Cortex of kidney (tissue), 1 donor: Measurements from ENCODE around the gene IL1RN.

ENCODE experiments used
- DNase-seq: peaks from one replicate; lab custom pipeline; 2025; lab: John Stamatoyannopoulos, UW

The IL1RN gene

DNA sequence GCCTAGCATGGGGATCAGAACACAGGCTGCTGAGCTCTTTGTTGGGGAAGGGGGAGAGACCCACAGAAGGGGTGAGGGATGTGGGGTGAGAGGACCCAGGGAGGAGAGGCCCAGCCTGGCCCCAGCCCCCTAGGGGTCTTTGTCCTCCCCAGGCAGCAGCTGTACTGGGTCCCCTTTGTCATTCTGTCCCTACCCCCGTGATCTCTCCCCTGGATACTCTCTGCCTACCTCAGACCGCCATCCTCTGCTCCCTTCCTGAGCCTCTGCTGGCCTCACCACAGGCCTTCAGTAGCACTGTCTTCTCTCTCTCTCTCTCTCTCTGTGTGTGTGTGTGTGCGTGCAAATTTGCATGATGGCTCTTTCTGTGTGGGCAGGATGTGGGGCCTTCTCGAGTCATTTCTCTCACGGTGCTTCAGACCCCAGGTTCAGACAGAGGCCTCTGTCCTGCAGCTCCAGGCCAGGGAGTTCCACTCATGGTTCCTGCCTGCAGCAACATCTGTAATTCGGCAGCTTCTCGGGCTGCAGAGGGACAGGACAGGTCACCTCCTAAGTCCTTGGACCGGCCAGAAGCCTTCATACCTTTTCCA, 47.7 kb downstream of the IL1RN start:
- no peak for DNase-seq

DNA sequence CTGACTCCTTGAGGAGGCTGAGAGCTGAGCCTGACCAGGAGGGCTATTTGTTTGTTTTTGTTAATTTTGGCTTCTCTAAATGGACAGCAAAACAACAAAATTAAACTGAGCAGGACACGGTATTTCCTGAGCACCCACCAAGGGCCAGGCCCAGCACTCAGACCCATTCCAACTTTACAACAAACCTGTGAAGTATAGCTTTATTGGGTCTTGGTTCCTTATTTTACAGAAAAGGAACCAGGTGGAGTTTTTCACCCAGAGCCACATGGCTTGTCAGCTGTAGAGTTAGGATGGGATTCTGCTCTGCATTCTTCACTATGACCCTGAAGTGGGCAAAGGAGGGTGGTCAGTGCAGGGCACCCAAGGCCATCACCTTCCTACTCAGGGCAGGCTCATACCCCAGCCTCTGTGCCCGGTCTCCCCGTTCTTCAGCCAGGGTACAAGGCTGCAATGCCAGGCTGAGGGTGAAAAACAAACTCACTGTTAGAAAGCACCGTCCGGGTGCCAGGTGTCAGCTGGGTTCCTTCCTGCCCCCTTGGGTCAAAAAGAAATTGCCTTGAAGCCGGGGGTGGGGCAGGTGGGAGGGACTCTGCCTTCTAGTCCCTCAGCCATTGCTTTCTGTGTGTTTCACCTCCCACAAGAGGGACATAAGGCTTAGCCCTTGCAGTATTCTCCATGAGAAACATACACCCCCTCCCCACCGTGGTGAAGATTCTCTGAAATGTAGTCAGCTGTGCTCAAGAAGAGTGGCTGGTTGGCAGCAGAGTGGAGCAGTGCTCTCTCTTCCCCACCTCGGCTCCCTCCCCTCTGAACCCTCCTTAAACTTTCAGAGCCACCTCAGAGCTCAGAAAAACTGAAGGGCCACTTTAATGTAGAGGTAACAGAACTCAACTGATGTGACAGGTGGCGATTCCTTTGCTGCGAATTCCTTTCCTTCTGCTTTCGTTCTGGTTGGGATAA, 48.6 kb downstream of the IL1RN start:
- no peak for DNase-seq

DNA sequence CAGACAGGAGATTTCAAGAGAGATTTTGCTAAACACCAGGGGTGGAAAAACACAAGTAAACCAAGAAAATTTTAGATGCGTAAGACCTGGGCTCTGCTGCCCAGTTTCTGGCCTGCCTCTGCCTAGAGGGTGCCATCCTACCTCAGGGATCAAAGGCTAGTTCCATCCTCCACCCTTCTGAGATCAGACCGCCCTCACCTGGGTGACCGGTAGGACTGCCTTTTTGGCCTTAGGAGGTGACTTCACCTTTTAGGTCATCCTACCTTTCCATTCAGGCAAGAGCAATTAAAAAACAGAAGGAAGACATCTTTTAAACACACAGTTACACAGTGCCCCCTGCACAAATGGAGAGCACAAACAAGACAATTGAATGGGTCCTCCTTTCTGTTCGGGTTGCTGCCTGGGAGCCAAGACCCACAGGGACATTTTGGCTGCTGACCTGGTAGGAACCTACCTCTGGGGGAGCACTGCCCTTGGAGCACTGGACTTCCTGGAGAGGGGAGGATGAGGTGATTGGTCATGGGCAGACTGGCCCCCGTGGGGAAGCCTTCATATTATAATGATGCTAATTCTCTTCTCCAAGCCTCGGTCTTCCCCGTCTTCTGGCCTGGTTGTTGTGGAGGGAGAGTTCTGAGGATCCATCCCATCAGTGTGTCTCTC, 49.4 kb downstream of the IL1RN start:
- DNase-seq, result no peak

DNA sequence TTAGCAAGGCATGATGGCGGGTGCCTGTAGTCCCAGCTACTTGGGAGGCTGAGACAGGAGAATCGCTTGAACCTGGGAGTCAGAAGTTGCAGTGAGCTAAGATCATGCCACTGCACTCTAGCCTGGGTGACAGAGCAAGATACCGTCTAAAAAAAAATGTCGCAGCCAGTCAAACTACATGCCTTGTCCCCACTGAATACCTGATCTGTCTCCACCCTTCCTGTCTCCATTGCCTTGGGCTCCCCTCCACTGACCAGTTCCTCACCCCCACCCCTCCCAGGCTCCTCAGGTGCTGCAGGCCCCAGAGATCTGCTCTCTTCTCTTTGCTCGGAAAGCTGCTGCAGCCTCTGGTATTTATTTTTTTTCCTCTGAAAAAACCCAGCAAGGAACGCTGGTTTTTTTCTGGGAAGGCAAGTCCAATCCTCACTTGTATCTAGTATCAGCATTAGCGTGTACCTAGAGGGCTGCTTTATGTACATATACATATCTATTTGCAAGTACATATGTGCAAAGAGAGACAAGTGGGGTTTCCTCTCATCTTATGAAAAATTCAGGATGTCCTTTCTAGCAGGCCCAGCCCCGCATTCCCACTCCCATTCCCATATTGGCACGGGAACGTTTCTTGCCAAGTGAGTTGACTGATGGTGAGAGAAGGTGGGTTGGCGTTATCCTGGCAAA, 50.8 kb downstream of the IL1RN start:
- no peak for DNase-seq

DNA sequence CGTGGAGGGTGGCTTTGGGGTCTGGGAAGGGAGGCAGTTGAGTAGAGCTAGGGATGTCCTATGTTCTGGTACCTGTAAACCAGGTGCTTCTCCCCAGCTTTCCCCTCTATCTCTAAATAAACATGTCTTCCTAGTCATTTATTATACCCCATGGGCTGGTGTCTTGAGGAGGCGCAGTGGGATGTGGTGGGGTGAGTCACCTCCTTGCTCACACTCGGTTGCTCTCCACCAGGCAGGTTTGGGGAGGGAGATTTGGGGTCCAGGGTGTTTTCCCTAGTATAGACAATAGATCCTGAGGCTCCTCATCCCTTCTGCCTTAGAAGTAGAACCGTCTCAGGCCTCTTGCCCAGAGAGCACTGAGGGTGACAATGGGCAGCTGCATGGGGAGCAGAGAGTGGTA, 51.5 kb downstream of the IL1RN start:
- DNase-seq, result no peak

DNA sequence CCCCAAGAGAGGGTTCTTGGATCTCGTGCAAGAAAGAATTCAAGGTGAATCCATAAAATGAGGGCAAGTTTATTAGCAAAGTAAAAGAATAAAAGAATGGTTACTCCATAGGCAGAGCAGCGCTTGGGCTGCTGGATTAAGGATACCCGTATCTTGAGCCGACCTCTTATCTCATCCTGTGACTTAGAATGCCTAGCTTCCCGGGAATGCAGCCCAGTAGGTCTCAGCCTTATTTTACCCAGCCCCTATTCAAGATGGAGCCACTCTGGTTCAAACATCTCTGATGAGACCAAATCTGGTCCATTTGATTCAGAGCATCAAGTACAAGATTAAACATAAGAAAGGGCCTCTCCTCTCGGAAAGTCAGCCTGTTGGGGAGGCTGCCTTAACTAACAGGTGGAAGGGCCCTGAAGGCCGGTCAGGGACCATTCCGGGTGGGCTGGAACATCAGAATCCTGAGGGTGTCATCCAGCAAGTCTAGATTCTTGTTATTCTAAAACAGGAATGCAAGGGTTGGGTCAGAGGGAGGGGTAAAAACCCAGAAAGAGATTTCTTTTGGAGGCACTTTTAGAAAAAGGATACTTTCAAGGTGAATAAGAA, 52.1 kb downstream of the IL1RN start:
- no peak for DNase-seq

DNA sequence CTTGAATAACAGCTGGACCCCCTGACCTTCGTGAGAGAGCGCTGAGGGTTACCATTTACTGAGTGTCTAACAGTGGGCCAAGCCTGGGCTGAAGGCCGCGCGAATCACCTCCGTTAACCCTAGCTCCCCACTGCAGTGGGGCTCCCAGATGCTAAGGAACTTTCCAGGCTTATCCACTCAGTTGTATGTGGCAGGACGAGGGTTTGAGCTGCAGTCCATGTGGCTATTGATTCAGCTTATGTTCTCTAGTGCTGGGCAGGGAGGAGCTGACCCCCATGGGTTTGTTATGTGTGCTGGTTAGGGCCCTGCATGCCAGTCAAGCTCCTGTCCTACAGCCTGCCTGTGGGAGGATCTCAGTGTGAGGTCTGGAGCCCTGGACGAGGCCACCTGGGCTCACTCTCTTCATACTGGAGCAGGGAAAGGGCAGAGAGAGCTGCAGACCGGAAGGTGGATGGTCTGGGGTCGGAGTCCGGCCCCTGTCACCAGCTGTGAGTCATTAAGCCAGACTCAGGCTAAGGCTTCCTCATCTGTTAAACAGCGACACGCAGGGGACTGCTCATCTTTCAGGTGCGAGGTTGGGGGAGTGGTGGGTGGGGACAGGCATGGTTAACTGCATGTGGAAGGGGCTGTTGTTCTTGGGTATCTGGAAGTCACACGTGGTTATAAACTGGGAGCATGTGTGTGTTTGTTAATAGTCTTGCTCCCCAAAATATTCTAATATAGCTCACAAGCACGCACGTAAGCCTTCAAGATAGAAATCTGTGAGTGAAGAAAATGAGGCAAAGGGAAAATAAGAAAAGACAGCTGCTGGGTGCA, 52.9 kb downstream of the IL1RN start:
- no peak for DNase-seq

DNA sequence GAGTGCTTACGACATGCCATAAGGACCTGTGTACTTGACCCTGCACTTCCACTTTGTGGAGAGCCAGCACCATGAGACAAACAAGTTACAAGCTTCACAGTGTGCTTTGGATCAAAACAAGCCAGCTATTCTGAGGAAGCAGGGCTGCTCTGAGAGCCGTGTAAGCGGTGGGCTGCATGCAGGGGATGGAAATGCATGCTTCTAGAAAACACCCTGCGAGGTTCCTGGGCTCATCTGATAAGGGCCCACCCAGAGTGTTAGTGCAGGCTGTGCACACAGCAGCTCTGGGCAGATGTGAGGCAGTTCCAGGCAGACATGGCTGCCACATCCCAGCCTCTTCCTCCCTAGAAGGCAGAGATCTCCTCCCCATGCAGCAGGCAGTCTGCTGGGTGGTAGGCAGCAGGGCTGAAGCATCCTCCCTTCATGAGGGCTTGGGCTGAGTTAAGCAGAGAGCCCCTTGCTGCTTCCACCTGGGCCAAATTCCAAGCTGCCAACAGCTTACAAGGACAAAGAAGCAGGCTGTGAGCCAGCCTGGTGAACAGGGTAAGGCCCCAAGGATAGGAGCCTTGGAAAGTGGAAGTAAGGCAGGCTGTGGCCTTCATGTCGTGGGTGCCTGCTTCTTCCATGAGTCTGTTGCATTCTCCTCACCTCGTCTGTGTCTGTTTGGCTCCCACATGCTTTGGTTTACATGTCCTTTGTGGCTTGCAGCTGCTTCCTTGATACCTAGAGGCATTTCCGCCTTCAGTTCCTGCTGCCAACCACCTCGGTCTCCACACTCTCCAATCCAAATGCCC, 54.1 kb downstream of the IL1RN start:
- no peak for DNase-seq

DNA sequence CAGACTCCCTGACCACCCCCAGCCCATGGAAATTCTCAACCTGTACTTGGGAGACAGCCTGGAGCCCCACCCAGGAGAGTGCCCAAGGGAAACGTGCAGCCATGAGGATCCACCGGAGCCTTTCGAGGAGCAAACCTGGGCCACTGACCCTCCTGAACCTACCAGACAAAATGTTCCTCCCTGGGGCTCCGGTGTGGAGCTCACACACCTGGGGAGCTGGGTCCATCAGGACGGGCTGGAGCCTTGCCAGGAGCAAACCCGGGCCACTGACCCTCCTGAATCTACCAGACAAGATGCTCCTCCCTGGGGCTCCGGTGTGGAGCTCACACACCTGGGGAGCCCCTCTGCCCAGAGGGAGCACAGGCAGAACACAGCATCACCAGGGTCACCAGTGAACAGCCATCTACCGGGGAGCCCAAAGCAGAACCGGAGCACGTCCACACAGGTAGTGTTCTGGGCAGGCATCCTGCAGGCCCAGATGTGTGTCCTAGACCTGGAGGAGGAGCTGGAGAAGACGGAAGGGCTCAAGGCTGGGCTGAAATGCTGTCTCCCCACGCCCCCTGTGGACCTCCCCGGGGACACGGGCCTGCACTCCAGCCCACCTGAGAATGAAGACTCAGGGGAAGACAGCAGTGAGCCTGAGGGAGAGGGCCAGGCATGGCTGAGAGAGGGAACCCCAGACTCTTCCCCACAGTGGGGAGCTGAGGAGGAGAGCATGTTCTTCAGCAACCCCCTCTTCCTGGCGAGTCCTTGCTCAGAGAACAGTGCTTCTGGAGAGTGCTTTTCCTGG, 55.3 kb downstream of the IL1RN start:
- DNase-seq, result no peak

DNA sequence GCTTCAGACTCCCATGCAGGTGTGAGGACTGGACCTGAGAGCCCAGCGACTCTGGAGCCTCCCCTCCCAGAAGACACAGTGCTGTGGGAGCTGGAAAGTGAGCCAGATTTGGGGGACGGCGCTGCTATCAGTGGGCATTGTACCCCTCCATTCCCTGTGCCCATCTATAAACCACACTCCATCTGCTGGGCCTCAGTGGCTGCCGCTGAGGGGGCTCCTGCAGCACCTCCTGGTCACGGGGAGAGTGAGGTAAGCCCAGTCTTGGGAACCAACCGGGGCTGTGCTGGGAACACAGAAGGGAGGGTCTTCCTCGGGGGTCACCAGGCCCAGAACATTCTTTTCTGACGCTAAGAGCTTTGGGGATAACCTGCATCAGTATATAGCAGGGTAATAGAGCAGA, 55.9 kb downstream of the IL1RN start:
- DNase-seq, result no peak
